ENCODE measurements around the gene MAP1LC3B2. TPM values are rescaled to one million over a fixed set of nuclear protein-coding genes. Genes with fewer than 3 reads are reported as not detected.

The MAP1LC3B2 gene
- total RNA-seq, 1 experiment from 2014 or later: 1.5 TPM

DNA sequence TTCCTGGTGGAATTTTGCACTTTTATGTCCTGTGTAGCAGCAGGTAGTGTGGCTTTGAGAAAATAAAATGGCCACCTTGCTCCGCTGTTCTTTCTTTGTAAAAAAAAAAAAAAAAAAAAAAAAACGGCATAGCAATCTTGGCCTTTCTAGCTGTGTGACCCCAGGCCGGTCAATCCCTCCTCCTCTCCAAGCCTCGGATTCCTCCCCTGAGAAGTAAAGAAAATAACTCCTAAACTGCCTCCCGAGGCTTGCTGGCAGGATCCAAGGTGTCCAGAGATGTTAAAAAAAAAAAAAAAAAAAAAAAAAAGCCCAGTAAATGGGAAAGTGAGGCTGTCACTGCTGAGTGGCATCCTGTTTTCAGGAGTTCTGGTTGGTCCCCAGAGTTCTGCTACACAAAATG is 23.9 kb upstream of the MAP1LC3B2 start:
- Histone ChIP-seq H3T11ph (ENCODE audit: low read length) (no peak overlapping the region), H3K9me3 (ENCODE audit: control insufficient read depth, low read depth, low read length) (no peaks in the 10 kb centered on the region), H2BK12ac (ENCODE audit: insufficient read length, low read depth, low read length) (no peak overlapping the region), H3K18ac (ENCODE audit: insufficient read length, low read depth, low read length) (no peak overlapping the region), H3K79me1 (ENCODE audit: insufficient read depth, low read depth, low read length, poor library complexity, severe bottlenecking) (no peaks in the 10 kb centered on the region), H4K5ac (ENCODE audit: insufficient read length, low read depth, low read length) (no peak overlapping the region), H3K4me2 (ENCODE audit: insufficient read depth, insufficient read length, low read length) (peak overlapping the region; percentile 69), H3K4ac (ENCODE audit: low read depth, low read length) (no peak overlapping the region), H2AK5ac (ENCODE audit: insufficient read length, low read length) (no peak overlapping the region), H3K27me3 (ENCODE audit: insufficient read depth, low read length) (no peaks in the 10 kb centered on the region), H2BK20ac (ENCODE audit: low read depth, low read length, poor library complexity, severe bottlenecking) (no peak overlapping the region), H4K20me1 (ENCODE audit: control insufficient read depth, insufficient read depth, insufficient read length) (no peaks in the 10 kb centered on the region), H4K91ac (ENCODE audit: insufficient read length, low read depth, low read length) (no peak overlapping the region), H2BK5ac (ENCODE audit: insufficient read length, low read length) (no peak overlapping the region), H3K23ac (ENCODE audit: insufficient read length, low read depth, low read length) (no peak overlapping the region), H2BK15ac (ENCODE audit: low read depth, low read length) (no peak overlapping the region), H3K56ac (ENCODE audit: insufficient read length, low read depth, low read length) (no peak overlapping the region), H2AFZ (ENCODE audit: low read length) (no peak overlapping the region), H3K27ac (ENCODE audit: insufficient read length, low read depth, low read length) (no peak overlapping the region), H4K8ac (replicated peaks; ENCODE audit: insufficient read length, low read depth, low read length) (no peak overlapping the region), H3K79me2 (ENCODE audit: insufficient read depth, low read length) (no peaks in the 10 kb centered on the region), H3K23me2 (ENCODE audit: insufficient read length, low read depth, low read length, poor library complexity, severe bottlenecking) (peaks cover 13% of the 10 kb centered on the region), H3K9ac (ENCODE audit: extremely low read depth, insufficient read length, low read length) (no peak overlapping the region), H3K14ac (ENCODE audit: insufficient read depth, low read length) (no peak overlapping the region), H2BK120ac (ENCODE audit: low read depth, low read length, poor library complexity, severe bottlenecking) (no peak overlapping the region), H3K4me1 (ENCODE audit: insufficient read depth, low read length) (peaks cover 8% of the 10 kb centered on the region; the same call in 1 of the 2 replicates)
- Mint-ChIP-seq H3K27ac (no peak overlapping the region), H3K4me1 (peaks cover 34 to 47% of the 10 kb centered on the region in 2 experiments), H3K4me3 (peak overlapping the region; percentile 73 to 90), H3K27me3 (ENCODE audit: low read depth) (peaks cover 14% of the 10 kb centered on the region), H3K36me3 (ENCODE audit: insufficient read depth in 1 of 3, low read depth in 3 of 3) (peaks cover 0 to 6% (median 0%) of the 10 kb centered on the region in 3 experiments; a peak in 2 of 7 replicates), H3K9me3 (no peaks in the 10 kb centered on the region)
- TF ChIP-seq, protein P1, sequence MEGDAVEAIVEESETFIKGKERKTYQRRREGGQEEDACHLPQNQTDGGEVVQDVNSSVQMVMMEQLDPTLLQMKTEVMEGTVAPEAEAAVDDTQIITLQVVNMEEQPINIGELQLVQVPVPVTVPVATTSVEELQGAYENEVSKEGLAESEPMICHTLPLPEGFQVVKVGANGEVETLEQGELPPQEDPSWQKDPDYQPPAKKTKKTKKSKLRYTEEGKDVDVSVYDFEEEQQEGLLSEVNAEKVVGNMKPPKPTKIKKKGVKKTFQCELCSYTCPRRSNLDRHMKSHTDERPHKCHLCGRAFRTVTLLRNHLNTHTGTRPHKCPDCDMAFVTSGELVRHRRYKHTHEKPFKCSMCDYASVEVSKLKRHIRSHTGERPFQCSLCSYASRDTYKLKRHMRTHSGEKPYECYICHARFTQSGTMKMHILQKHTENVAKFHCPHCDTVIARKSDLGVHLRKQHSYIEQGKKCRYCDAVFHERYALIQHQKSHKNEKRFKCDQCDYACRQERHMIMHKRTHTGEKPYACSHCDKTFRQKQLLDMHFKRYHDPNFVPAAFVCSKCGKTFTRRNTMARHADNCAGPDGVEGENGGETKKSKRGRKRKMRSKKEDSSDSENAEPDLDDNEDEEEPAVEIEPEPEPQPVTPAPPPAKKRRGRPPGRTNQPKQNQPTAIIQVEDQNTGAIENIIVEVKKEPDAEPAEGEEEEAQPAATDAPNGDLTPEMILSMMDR (conservative IDR thresholded peaks at IDR 0.05): no peak
- DNase-seq: no peak
- WGBS (ENCODE audit: extremely low coverage, insufficient read length, low lambda C conversion rate): no CpG with 5 or more reads among the region's 5 CpGs
